Measurements from ENCODE around the gene SCNM1.

Gene SCNM1

GRCh38 chr1:151147132-151147503 lies 18.8 kb upstream of the SCNM1 start:
- TF ChIP-seq ZFX (IDR thresholded peaks at IDR 0.05; ENCODE audit: borderline replicate concordance) (no peak), CTCF (IDR thresholded peaks at IDR 0.05) (no peak)
- H3K27ac ChIP-seq: no peak overlapping the region

GRCh38 chr1:151147665-151148064 lies 18.3 kb upstream of the SCNM1 start:
- H3K27ac ChIP-seq: no peak overlapping the region
- no peak for TF ChIP-seq ZFX (IDR thresholded peaks at IDR 0.05; ENCODE audit: borderline replicate concordance)
- no peak for TF ChIP-seq CTCF (IDR thresholded peaks at IDR 0.05)

- TF ChIP-seq ZFX (IDR thresholded peaks at IDR 0.05; ENCODE audit: borderline replicate concordance): no peak
- TF ChIP-seq CTCF (IDR thresholded peaks at IDR 0.05): no peak
- no peak within 1 kb of the TSS for H3K27ac ChIP-seq
Observed at GRCh38 chr1:151156515-151156819, 9.5 kb upstream of the SCNM1 start, which contains the start of gene TNFAIP8L2. TNFAIP8L2 (plus strand) TSS chr1:151156649; CDS start chr1:151158698, 2,049 bp downstream.

- TF ChIP-seq ZFX (IDR thresholded peaks at IDR 0.05; ENCODE audit: borderline replicate concordance) (no peak), CTCF (IDR thresholded peaks at IDR 0.05) (no peak)
- H3K27ac ChIP-seq: no peak overlapping the region
Observed at GRCh38 chr1:151157067-151157531, 8.8 kb upstream of the SCNM1 start.

- H3K27ac ChIP-seq: no peak overlapping the region
- TF ChIP-seq ZFX (IDR thresholded peaks at IDR 0.05; ENCODE audit: borderline replicate concordance): no peak
- no peak for TF ChIP-seq CTCF (IDR thresholded peaks at IDR 0.05)
Observed at GRCh38 chr1:151158326-151158725, 7.6 kb upstream of the SCNM1 start.

GRCh38 chr1:151158751-151159251 lies 7.1 kb upstream of the SCNM1 start:
- TF ChIP-seq CTCF (IDR thresholded peaks at IDR 0.05): no peak
- no peak for TF ChIP-seq ZFX (IDR thresholded peaks at IDR 0.05; ENCODE audit: borderline replicate concordance)

GRCh38 chr1:151159373-151159772 lies 6.6 kb upstream of the SCNM1 start:
- H3K27ac ChIP-seq: 0 out of 2 replicates have a peak overlapping the region, but pooled peaks have one; percentile 2
- no peak for TF ChIP-seq ZFX (IDR thresholded peaks at IDR 0.05; ENCODE audit: borderline replicate concordance)
- no peak for TF ChIP-seq CTCF (IDR thresholded peaks at IDR 0.05)

More at GRCh38 chr1:151158751-151159251, 7.1 kb upstream of the SCNM1 start:
- H3K27ac ChIP-seq: no peak overlapping the region

Measured in 22Rv1 (cell line).